GM21717 (cell line): Measurements from ENCODE around the gene TDRD10.

Experiments used
- ATAC-seq: cut with Tn5 transposase; IDR thresholded peaks from one replicate; pipeline ENCODE4 v1.9.1; 2021; ENCODE audit warnings: mild to moderate bottlenecking, moderate library complexity; ENCODE audit not compliant: unreplicated experiment

TDRD10 gene

GRCh38 chr1:154502066-154502743, at the start of gene TDRD10, which contains the start of gene SHE:
Gene TDRD10, plus strand, starts transcription at chr1:154502219. Its CDS starts 4,685 bp downstream, at chr1:154506904.
Gene SHE, minus strand, starts transcription at chr1:154502412. Its CDS starts 386 bp downstream, at chr1:154502026.
- ATAC-seq, result no peak

- no peak for ATAC-seq
These were observed 48.9 kb upstream of the TDRD10 start for GRCh38 chr1:154453161-154453560.

GRCh38 chr1:154453574-154454352, 48.3 kb upstream of the TDRD10 start:
- no peak for ATAC-seq

- ATAC-seq, result no peak
These were observed 47.5 kb upstream of the TDRD10 start for GRCh38 chr1:154454386-154455120.

- no peak for ATAC-seq
These were observed 45.4 kb upstream of the TDRD10 start for GRCh38 chr1:154456631-154457030.

- no peak for ATAC-seq
These were observed 42.9 kb upstream of the TDRD10 start for GRCh38 chr1:154459080-154459479.

- ATAC-seq, result no peak
These were observed 41.2 kb upstream of the TDRD10 start for GRCh38 chr1:154460695-154461260.

GRCh38 chr1:154463512-154463990, 38.5 kb upstream of the TDRD10 start:
- no peak for ATAC-seq

- ATAC-seq, result no peak
These were observed 36.3 kb upstream of the TDRD10 start for GRCh38 chr1:154465621-154466195.

GRCh38 chr1:154466206-154466605, 35.8 kb upstream of the TDRD10 start:
- no peak for ATAC-seq

- ATAC-seq, result no peak
These were observed 35.0 kb upstream of the TDRD10 start for GRCh38 chr1:154466921-154467417.

GRCh38 chr1:154467434-154468102, 34.5 kb upstream of the TDRD10 start:
- ATAC-seq, result no peak

- no peak for ATAC-seq
These were observed 33.3 kb upstream of the TDRD10 start for GRCh38 chr1:154468535-154469250.

- no peak for ATAC-seq
These were observed 32.0 kb upstream of the TDRD10 start for GRCh38 chr1:154469844-154470560.

GRCh38 chr1:154471304-154471703, 30.7 kb upstream of the TDRD10 start:
- no peak for ATAC-seq

- ATAC-seq, result no peak
These were observed 27.2 kb upstream of the TDRD10 start for GRCh38 chr1:154474802-154475201.

- no peak for ATAC-seq
These were observed 25.2 kb upstream of the TDRD10 start for GRCh38 chr1:154476791-154477190.

GRCh38 chr1:154478013-154478412, 24.0 kb upstream of the TDRD10 start:
- ATAC-seq, result no peak

GRCh38 chr1:154478639-154479038, 23.4 kb upstream of the TDRD10 start:
- ATAC-seq, result no peak
